SKM-1 treated with dmso at 0.1 percent for 144 hours (cell line): ENCODE results near the gene IAH1.

Experiments
- DNase-seq: peaks from one replicate; lab custom pipeline; 2025; ENCODE audit not compliant: unreplicated experiment; lab: John Stamatoyannopoulos, UW

IAH1 gene

DNA sequence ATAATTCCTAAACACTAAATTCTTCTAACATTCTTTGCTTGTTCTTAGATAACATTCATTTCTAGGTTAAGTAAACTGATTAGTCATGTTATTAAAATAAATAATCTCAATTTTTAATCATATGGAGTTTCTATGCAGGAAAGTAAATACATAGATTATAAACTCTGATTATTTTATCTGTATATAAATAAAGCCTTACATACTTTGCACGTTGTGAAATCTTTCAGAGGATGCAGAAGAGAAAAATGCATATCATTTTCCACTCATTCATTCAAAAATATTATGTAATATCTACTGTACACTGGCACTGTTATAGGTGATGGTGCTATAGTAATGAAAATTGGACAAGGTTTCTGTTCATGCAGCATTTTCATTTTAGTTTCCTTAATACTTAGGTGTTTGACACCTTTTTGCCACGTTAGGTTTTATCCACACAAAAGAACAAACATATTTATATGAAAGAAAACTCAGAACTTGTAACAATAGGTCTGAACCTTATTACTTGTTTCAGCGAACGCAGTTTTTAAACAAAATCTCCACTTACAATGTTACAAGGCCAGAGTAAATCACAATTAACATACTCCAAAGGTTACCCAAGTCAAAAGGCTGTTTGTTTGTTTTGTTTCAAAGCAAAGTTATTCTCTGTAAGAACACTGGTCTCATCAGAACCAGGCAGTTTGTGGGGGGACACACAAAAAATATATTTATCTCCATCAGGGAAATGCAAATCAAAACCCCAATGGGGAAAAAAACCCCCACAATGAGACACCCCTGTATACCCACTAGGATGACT lies 53.8 kb downstream of the IAH1 start:
- DNase-seq, result no peak

- DNase-seq, result no peak
Observed at GRCh38 chr2:9532421-9532820, 58.1 kb downstream of the IAH1 start.

DNA sequence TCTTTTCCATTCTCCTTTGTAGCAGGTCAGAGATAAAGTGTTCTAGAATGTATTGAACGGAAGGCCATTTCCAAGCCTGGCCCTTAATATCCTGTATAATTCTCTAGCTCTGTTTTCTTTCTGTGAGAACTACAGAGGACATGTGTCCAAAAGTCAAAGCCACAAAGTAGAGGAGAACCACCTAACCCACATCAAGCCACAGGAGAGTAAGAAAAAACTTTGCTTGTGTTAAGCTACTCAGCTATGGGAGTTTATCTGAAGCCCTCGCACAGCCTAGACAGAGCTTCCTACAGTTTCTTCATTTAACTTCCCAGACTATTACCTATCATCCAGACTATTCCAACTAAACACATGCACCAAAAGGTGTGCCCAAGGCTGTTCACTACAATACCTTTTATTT lies 59.3 kb downstream of the IAH1 start:
- no peak for DNase-seq

GRCh38 chr2:9535177-9535576 lies 60.8 kb downstream of the IAH1 start:
- DNase-seq, result peak; percentile 35

DNA sequence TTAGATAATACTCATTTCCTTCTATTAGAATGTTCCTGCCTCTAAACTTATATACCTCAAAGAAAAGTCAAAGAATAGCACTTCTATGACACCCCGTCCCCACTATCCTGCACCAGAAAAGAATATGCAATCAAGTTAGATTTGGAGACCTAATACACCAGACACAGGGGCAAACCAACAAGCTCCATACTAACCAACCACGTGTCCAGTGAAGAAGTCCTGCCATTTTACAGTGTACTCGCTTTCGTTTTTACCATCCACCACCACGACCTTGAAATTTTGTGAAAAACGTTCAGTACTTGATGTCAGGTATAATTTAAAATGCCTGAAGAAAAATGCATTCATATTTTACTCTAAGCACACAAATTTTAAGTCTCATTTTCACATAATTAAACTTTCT lies 62.2 kb downstream of the IAH1 start:
- no peak for DNase-seq

GRCh38 chr2:9538000-9538507 lies 63.7 kb downstream of the IAH1 start:
- DNase-seq, result peak; percentile 93
